Peyer's patch (tissue), 4 donors: ENCODE data around the gene PTPRA.
"Not testable (repeated sequence)": the region's sequence is repeated elsewhere in the genome, so short reads cannot be mapped to it uniquely, and the experiment has no call there.

Experiments used
- POLR2A ChIP-seq, 2 donors: fragments of 450-650 bp; IDR thresholded peaks; one replicate each; pipeline ENCODE4 v1.5.1; 2017; ENCODE audit warnings: antibody characterized with exemption in 2 of 2, mild to moderate bottlenecking in 2 of 2, moderate library complexity in 2 of 2
- TF ChIP-seq, protein P1 (sequence below), 6 experiments: fragments of 450-650 bp in 4 of 6; fragments of 200-600 bp in 2 of 6; sonication (generic) in 1 of 6; IDR thresholded peaks; one replicate each; pipeline ENCODE4 v1.5.1; 2017 to 2019; ENCODE audit warnings: antibody characterized with exemption in 6 of 6, mild to moderate bottlenecking in 3 of 6, moderate library complexity in 1 of 6

- TF ChIP-seq POLR2A (IDR thresholded peaks at IDR 0.05), result not testable (repeated sequence)
- TF ChIP-seq, protein P1, sequence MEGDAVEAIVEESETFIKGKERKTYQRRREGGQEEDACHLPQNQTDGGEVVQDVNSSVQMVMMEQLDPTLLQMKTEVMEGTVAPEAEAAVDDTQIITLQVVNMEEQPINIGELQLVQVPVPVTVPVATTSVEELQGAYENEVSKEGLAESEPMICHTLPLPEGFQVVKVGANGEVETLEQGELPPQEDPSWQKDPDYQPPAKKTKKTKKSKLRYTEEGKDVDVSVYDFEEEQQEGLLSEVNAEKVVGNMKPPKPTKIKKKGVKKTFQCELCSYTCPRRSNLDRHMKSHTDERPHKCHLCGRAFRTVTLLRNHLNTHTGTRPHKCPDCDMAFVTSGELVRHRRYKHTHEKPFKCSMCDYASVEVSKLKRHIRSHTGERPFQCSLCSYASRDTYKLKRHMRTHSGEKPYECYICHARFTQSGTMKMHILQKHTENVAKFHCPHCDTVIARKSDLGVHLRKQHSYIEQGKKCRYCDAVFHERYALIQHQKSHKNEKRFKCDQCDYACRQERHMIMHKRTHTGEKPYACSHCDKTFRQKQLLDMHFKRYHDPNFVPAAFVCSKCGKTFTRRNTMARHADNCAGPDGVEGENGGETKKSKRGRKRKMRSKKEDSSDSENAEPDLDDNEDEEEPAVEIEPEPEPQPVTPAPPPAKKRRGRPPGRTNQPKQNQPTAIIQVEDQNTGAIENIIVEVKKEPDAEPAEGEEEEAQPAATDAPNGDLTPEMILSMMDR (IDR thresholded peaks at IDR 0.05), result not testable (repeated sequence)
These were observed 142.0 kb downstream of the PTPRA start for GRCh38 chr20:3015302-3015701.
